Sigmoid colon (tissue), 7 donors: ENCODE results near the gene TRPM1. TPM values are rescaled to one million over a fixed set of nuclear protein-coding genes. Genes with fewer than 3 reads are reported as not detected.
A peak's percentile ranks its signal among the peaks of the same experiment; 100 is the strongest.

Experiments used
- DNase-seq: peaks from one replicate; pipeline ENCODE4 v3.0.0-alpha.2; 2019
- H3K27ac ChIP-seq, 4 donors: fragments of 200-600 bp; sonication (generic); one replicate each; pipeline ENCODE4 v1.5.1; 2016 to 2019; ENCODE audit warnings: mild to moderate bottlenecking in 1 of 4
- H3K27me3 ChIP-seq, 3 donors: fragments of 200-600 bp; sonication (generic); one replicate each; pipeline ENCODE4 v1.5.1; 2019; ENCODE audit warnings: mild to moderate bottlenecking in 1 of 3
- H3K36me3 ChIP-seq, 4 donors: fragments of 200-600 bp; sonication (generic); one replicate each; pipeline ENCODE4 v1.5.1; 2016 to 2019
- H3K4me1 ChIP-seq, 4 donors: fragments of 200-600 bp; sonication (generic); one replicate each; pipeline ENCODE4 v1.5.1; 2017 to 2019
- H3K4me3 ChIP-seq, 4 donors: fragments of 200-600 bp; sonication (generic); one replicate each; pipeline ENCODE4 v1.5.1; 2017 to 2019; ENCODE audit warnings: mild to moderate bottlenecking in 2 of 4, moderate library complexity in 1 of 4
- H3K9me3 ChIP-seq, 4 donors: fragments of 200-600 bp in 3 of 4; sonication (generic) in 3 of 4; one replicate each; pipeline versions ENCODE4 v1.5.1 to v1.6.1; 2013 to 2019
- CTCF ChIP-seq, 4 experiments: fragments of 450-650 bp in 3 of 4; fragments of 200-600 bp in 1 of 4; IDR thresholded peaks; one replicate each; pipeline ENCODE4 v1.5.1; 2016 to 2019; ENCODE audit warnings: antibody characterized with exemption in 4 of 4, mild to moderate bottlenecking in 3 of 4, moderate library complexity in 2 of 4
- EP300 ChIP-seq, 4 donors: sonication (generic); formaldehyde crosslinking; IDR thresholded peaks; one replicate each; pipeline ENCODE4 v1.6.1; 2017; ENCODE audit warnings: antibody characterized with exemption in 4 of 4
- POLR2A ChIP-seq, 2 donors: fragments of 450-650 bp; IDR thresholded peaks; one replicate each; pipeline ENCODE4 v1.6.1; 2016; ENCODE audit warnings: antibody characterized with exemption in 2 of 2, mild to moderate bottlenecking in 2 of 2, moderate library complexity in 2 of 2
- POLR2AphosphoS5 ChIP-seq, 4 donors: sonication (generic); formaldehyde crosslinking; IDR thresholded peaks; one replicate each; pipeline ENCODE4 v1.6.1; 2017; ENCODE audit warnings: antibody characterized with exemption in 4 of 4
- WGBS, 2 donors: extraction: QIAGEN DNeasy Blood & Tissue Kit; methylation state at CpG; one replicate each; pipeline ENCODE4 v1.1.7; 2013; 5-methylcytosine and 5-hydroxymethylcytosine counted together
- intact Hi-C: fragments of 100-400 bp; cut with DNase I; formaldehyde crosslinking; loops from one replicate; pipeline ENCODE4 v1.15.1; 2023
- polyA plus RNA-seq, 3 donors: library from polyadenylated mRNA; stranded (reverse); fragments of 200-250 nt; gene quantifications; one replicate each; pipeline ENCODE4 v1.2.3, GENCODE V29; 2013
- total RNA-seq, 4 donors: library from RNA; depleted of rRNA; stranded (reverse); fragments of >200 nt; gene quantifications; one replicate each; pipeline ENCODE4 v1.1.0, GENCODE V29; 2016
- donor health status: healthy with polysubstance abuse.
- donor health status: Bipolar disorder and iron deficiency.
- donor health status: healthy.

The TRPM1 gene
- total and polyA plus RNA-seq, 7 donors = 0.12 TPM; not detected in 6

- H3K4me1 ChIP-seq = peaks cover 0 to 35% (median 30%) of the 10 kb centered on the region in 4 donors
- TF ChIP-seq EP300 (IDR thresholded peaks at IDR 0.05) (no peak), POLR2AphosphoS5 (IDR thresholded peaks at IDR 0.05) (no peak), CTCF (IDR thresholded peaks at IDR 0.05) (no peak), POLR2A (IDR thresholded peaks at IDR 0.05) (no peak)
- no peaks in the 10 kb centered on the region for H3K9me3 ChIP-seq
- WGBS, 2 donors = 46 to 77% methylated on average over 7 of the region's 7 CpGs
- peaks cover 0 to 2% (median 0%) of the 10 kb centered on the region in 4 donors for H3K36me3 ChIP-seq
- DNase-seq = no peak
- intact Hi-C loops = loop anchor here (5.0 kb wide), 5 partner anchors 75 to 495 kb away; partner anchors contain the start of gene KLF13
- peak overlapping the region; percentile 78 to 97 (median 93) for H3K4me3 ChIP-seq
- peak overlapping the region; percentile 92 to 96 (median 94) for H3K27ac ChIP-seq
- H3K27me3 ChIP-seq = no peaks in the 10 kb centered on the region
These were observed 109.2 kb downstream of the TRPM1 start for GRCh38 chr15:30992249-30992864.

- Histone ChIP-seq H3K36me3 (peaks cover 0 to 10% (median 0%) of the 10 kb centered on the region in 4 donors), H3K4me1 (peaks cover 0 to 39% (median 30%) of the 10 kb centered on the region in 4 donors), H3K9me3 (no peaks in the 10 kb centered on the region), H3K27ac (peak within 1 kb of the TSS; percentile 92 to 96 (median 94)), H3K4me3 (peak within 1 kb of the TSS; percentile 78 to 97 (median 93)), H3K27me3 (no peaks in the 10 kb centered on the region)
- 1% methylated on average over 114 of the region's 114 CpGs for WGBS, 2 donors
- DNase-seq = peak; percentile 79
- intact Hi-C loops = loop anchor here (2.0 to 5.0 kb wide), 6 partner anchors 76 to 496 kb away; partner anchors contain the start of genes FAN1 and KLF13
- TF ChIP-seq POLR2A (IDR thresholded peaks at IDR 0.05) = peak; percentile 17 to 60
- TF ChIP-seq EP300 (IDR thresholded peaks at IDR 0.05) = no peak
- TF ChIP-seq POLR2AphosphoS5 (IDR thresholded peaks at IDR 0.05) = peak; percentile 20 to 81 (median 63)
These were observed 110.0 kb downstream of the TRPM1 start, which contains the start of gene MTMR10 for GRCh38 chr15:30991255-30992235. Gene MTMR10, minus strand, starts transcription at chr15:30991628. Its CDS starts 122 bp downstream, at chr15:30991506.

GRCh38 chr15:30990446-30991254, 110.9 kb downstream of the TRPM1 start:
- Histone ChIP-seq H3K36me3 (peaks cover 0 to 19% (median 2%) of the 10 kb centered on the region in 4 donors), H3K27me3 (no peaks in the 10 kb centered on the region), H3K4me3 (peak overlapping the region; percentile 78 to 97 (median 93)), H3K9me3 (no peaks in the 10 kb centered on the region), H3K27ac (peak overlapping the region; percentile 92 to 96 (median 94)), H3K4me1 (peaks cover 0 to 48% (median 35%) of the 10 kb centered on the region in 4 donors)
- WGBS, 2 donors = 1 to 3% methylated on average over 24 of the region's 24 CpGs
- intact Hi-C loops = loop anchor here (2.0 to 5.0 kb wide), 6 partner anchors 77 to 497 kb away; partner anchors contain the start of genes FAN1 and KLF13
- no peak for TF ChIP-seq POLR2AphosphoS5 (IDR thresholded peaks at IDR 0.05)
- no peak for TF ChIP-seq POLR2A (IDR thresholded peaks at IDR 0.05)
- TF ChIP-seq CTCF (IDR thresholded peaks at IDR 0.05) = no peak
- no peak for TF ChIP-seq EP300 (IDR thresholded peaks at IDR 0.05)
- no peak for DNase-seq

DNA sequence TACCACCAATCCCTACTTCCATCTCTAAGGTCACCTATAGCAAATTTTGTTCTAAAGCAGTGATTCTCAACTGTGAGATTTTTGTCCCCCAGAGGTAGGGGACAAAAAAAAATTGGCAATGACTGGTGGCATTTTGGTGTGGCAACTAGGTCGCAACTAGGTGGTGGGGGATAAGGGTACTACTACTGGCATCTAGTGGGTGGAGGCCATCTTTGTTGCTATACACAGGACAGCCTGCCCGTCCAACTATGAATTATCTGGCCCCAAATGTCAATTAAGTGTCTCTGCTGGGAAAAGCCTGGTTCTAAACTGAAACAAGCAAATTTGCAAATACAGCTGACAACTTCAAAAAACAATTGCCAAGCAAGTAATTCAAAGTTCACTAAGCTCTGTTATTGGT, 111.5 kb downstream of the TRPM1 start:
- Histone ChIP-seq H3K27ac (peak overlapping the region; percentile 92 to 96 (median 94)), H3K4me1 (peaks cover 0 to 55% (median 41%) of the 10 kb centered on the region in 4 donors), H3K9me3 (no peaks in the 10 kb centered on the region), H3K27me3 (no peaks in the 10 kb centered on the region), H3K4me3 (peak overlapping the region; percentile 78 to 97 (median 93)), H3K36me3 (peaks cover 0 to 22% (median 3%) of the 10 kb centered on the region in 4 donors)
- TF ChIP-seq POLR2AphosphoS5 (IDR thresholded peaks at IDR 0.05) (no peak), EP300 (IDR thresholded peaks at IDR 0.05) (no peak), CTCF (IDR thresholded peaks at IDR 0.05) (no peak), POLR2A (IDR thresholded peaks at IDR 0.05) (no peak)
- intact Hi-C loops = loop anchor here (2.0 to 5.0 kb wide), 6 partner anchors 77 to 497 kb away; partner anchors contain the start of genes FAN1 and KLF13
- WGBS, 2 donors = 27 to 57% methylated on average over 2 of the region's 2 CpGs
- no peak for DNase-seq
